Erythroblast (primary cell): ENCODE measurements around the gene ZMYM3.
"Not testable (repeated sequence)": the region's sequence is repeated elsewhere in the genome, so short reads cannot be mapped to it uniquely, and the experiment has no call there.

Source experiments
- DNase-seq, 2 experiments: peaks; one replicate each; lab custom pipeline; 2025; lab: John Stamatoyannopoulos, UW
- GATA1 ChIP-seq: IDR thresholded peaks from 2 replicates; pipeline ENCODE4 v1.6.1; 2011; ENCODE audit warnings: low read depth, mild to moderate bottlenecking, control low read depth, low read length, moderate library complexity
- POLR2A ChIP-seq: IDR thresholded peaks from 2 replicates; pipeline ENCODE4 v1.6.1; 2011; ENCODE audit warnings: mild to moderate bottlenecking, low read length

The ZMYM3 gene

GRCh38 chrX:71254092-71254963, at the start of gene ZMYM3:
ZMYM3 (minus strand) TSS chrX:71254140; CDS start chrX:71253255, 885 bp downstream.
- DNase-seq: peak; percentile 87 to 88
- TF ChIP-seq GATA1 (no peak), POLR2A (peak; percentile 31)

- DNase-seq: no peak
- no peak for TF ChIP-seq POLR2A
Measured at GRCh38 chrX:71302461-71303213, 48.7 kb upstream of the ZMYM3 start.

GRCh38 chrX:71301195-71301924, 47.4 kb upstream of the ZMYM3 start, which contains the start of gene ITGB1BP2:
ITGB1BP2 (plus strand) TSS chrX:71301750; CDS start chrX:71301807, 57 bp downstream.
- TF ChIP-seq POLR2A (peak; percentile 9), GATA1 (no peak)
- DNase-seq: no peak

GRCh38 chrX:71300495-71300894, 46.6 kb upstream of the ZMYM3 start:
- not testable (repeated sequence) for DNase-seq

- DNase-seq: not testable (repeated sequence)
Measured at GRCh38 chrX:71300064-71300463, 46.1 kb upstream of the ZMYM3 start.

- TF ChIP-seq POLR2A (no peak), GATA1 (no peak)
- no peak for DNase-seq
Measured at GRCh38 chrX:71298119-71298518, 44.2 kb upstream of the ZMYM3 start.

GRCh38 chrX:71296806-71297205, 42.9 kb upstream of the ZMYM3 start:
- TF ChIP-seq GATA1 (no peak), POLR2A (no peak)
- DNase-seq: no peak

- TF ChIP-seq POLR2A (no peak), GATA1 (no peak)
- no peak for DNase-seq
Measured at GRCh38 chrX:71292669-71293365, 38.9 kb upstream of the ZMYM3 start.

- no peak for DNase-seq
- no peak for TF ChIP-seq GATA1
- TF ChIP-seq POLR2A: no peak
Measured at GRCh38 chrX:71291381-71291780, 37.4 kb upstream of the ZMYM3 start.

- DNase-seq: no peak
- TF ChIP-seq POLR2A (no peak), GATA1 (no peak)
Measured at GRCh38 chrX:71285929-71286328, 32.0 kb upstream of the ZMYM3 start.

- TF ChIP-seq POLR2A (peak; percentile 86), GATA1 (no peak)
- DNase-seq: peak; percentile 98 to 99
Measured at GRCh38 chrX:71283403-71284143, 29.6 kb upstream of the ZMYM3 start, which contains the start of gene NONO. NONO (plus strand) TSS chrX:71283635; CDS start chrX:71290638, 7,003 bp downstream.
